H1 (cell line): Measurements from ENCODE around the gene CALHM5. TPM values are rescaled to one million over a fixed set of nuclear protein-coding genes. Genes with fewer than 3 reads are reported as not detected.

Experiments used
- CTCF ChIA-PET: fragments of 300-600 bp; sonication (Branson Sonifier 250); formaldehyde crosslinking; loops from one replicate; lab custom pipeline; 2021; ENCODE audit not compliant: partially characterized antibody; lab: Charles Lee
- POLR2A ChIA-PET: fragments of 300-600 bp; sonication (Branson Sonifier 250); formaldehyde crosslinking; loops from one replicate; lab custom pipeline; 2021; ENCODE audit warnings: inconsistent platforms; ENCODE audit not compliant: partially characterized antibody; lab: Charles Lee
- DNase-seq, 2 experiments: peaks; one replicate each; pipeline versions ENCODE4 v3.0.0 to v3.0.0-alpha.2; 2010 to 2022; ENCODE audit warnings: low spot score in 2 of 2, low read depth in 1 of 2, mixed read lengths in 1 of 2
- FAIRE-seq: peaks from 2 replicates; lab custom pipeline; 2011; peaks lifted over from hg19 to GRCh38; lab: Jason Lieb, UNC
- H2AFZ ChIP-seq: 2 replicates; pipeline ENCODE4 v1.8.1; 2012; ENCODE audit warnings: low read length, inconsistent platforms
- H2AK5ac ChIP-seq: 2 replicates; pipeline ENCODE4 v1.6.1; 2013; ENCODE audit warnings: low read depth, low read length
- H2BK120ac ChIP-seq: replicated peaks from 2 replicates; pipeline ENCODE3; 2013; ENCODE audit warnings: low read depth, low read length, inconsistent platforms
- H2BK12ac ChIP-seq: 2 replicates; pipeline ENCODE4 v1.6.1; 2013; ENCODE audit warnings: low read depth, low read length
- H2BK15ac ChIP-seq: 2 replicates; pipeline ENCODE4 v1.6.1; 2013; ENCODE audit warnings: low read length
- H2BK20ac ChIP-seq: 2 replicates; pipeline ENCODE4 v1.6.1; 2013; ENCODE audit warnings: low read length
- H2BK5ac ChIP-seq: 2 replicates; pipeline ENCODE4 v1.6.1; 2013; ENCODE audit warnings: low read depth, low read length
- H3K14ac ChIP-seq: 2 replicates; pipeline ENCODE4 v1.6.1; 2013; ENCODE audit warnings: inconsistent platforms; ENCODE audit not compliant: insufficient read length
- H3K18ac ChIP-seq: 2 replicates; pipeline ENCODE4 v1.6.1; 2013; ENCODE audit warnings: low read length; ENCODE audit errors: extremely low read depth
- H3K23ac ChIP-seq: 2 replicates; pipeline ENCODE4 v1.6.1; 2013; ENCODE audit warnings: inconsistent platforms; ENCODE audit not compliant: insufficient read length
- H3K23me2 ChIP-seq: 2 replicates; pipeline ENCODE4 v1.6.1; 2013; ENCODE audit warnings: low read depth, low read length
- H3K27ac ChIP-seq: 2 replicates; pipeline ENCODE4 v1.6.1; 2011; ENCODE audit warnings: low read depth, low read length, inconsistent platforms
- H3K27me3 ChIP-seq, 4 experiments: replicated peaks in 1 of 4; 1 replicate in 1 of 4; 2 replicates in 3 of 4; pipeline versions ENCODE4 v1.6.1 to v1.8.1; 2011 to 2013; ENCODE audit warnings: low read length in 3 of 4, mild to moderate bottlenecking in 3 of 4, inconsistent platforms in 2 of 4, mixed read lengths in 2 of 4, moderate library complexity in 1 of 4; ENCODE audit not compliant: control insufficient read depth in 3 of 4, insufficient read depth in 3 of 4; ENCODE audit errors: extremely low read depth in 1 of 4
- H3K36me3 ChIP-seq, 4 experiments: 2 replicates each; pipeline versions ENCODE4 v1.6.1 to v1.8.1; 2011 to 2013; ENCODE audit warnings: mild to moderate bottlenecking in 4 of 4, low read length in 3 of 4, moderate library complexity in 2 of 4, control low read depth in 1 of 4, inconsistent platforms in 1 of 4; ENCODE audit not compliant: insufficient read depth in 4 of 4, control insufficient read depth in 2 of 4
- H3K4ac ChIP-seq: replicated peaks from 2 replicates; pipeline ENCODE3; 2013; ENCODE audit warnings: low read length, low read depth, mixed read lengths, inconsistent platforms; ENCODE audit not compliant: insufficient read length
- H3K4me1 ChIP-seq, 4 experiments: replicated peaks in 1 of 4; 1 replicate in 1 of 4; 2 replicates in 3 of 4; pipeline versions ENCODE4 v1.6.1 to v1.8.1; 2011 to 2013; ENCODE audit warnings: low read length in 3 of 4, inconsistent platforms in 2 of 4, mixed read lengths in 1 of 4; ENCODE audit not compliant: insufficient read depth in 4 of 4, control insufficient read depth in 3 of 4
- H3K4me2 ChIP-seq, 2 experiments: 2 replicates each; pipeline versions ENCODE4 v1.6.1 to v1.8.1; 2011 to 2013; ENCODE audit warnings: low read depth in 2 of 2, low read length in 2 of 2, control low read depth in 1 of 2, inconsistent platforms in 1 of 2, mild to moderate bottlenecking in 1 of 2; ENCODE audit not compliant: insufficient read depth in 1 of 2
- H3K4me3 ChIP-seq, 4 experiments: fragments of 200-600, 300-600 bp in 1 of 4; sonication (generic), shearing (Covaris generic), sonication (Bioruptor Twin) in 1 of 4; 2 replicates each; pipeline versions ENCODE4 v1.5.1 to v1.8.1; 2011 to 2016; ENCODE audit warnings: low read length in 4 of 4, low read depth in 3 of 4, control low read depth in 2 of 4, inconsistent platforms in 2 of 4, mild to moderate bottlenecking in 2 of 4, mixed read lengths in 1 of 4, moderate library complexity in 1 of 4; ENCODE audit not compliant: insufficient read depth in 2 of 4; ENCODE audit errors: extremely low read depth in 1 of 4
- H3K56ac ChIP-seq: replicated peaks from 2 replicates; pipeline ENCODE3; 2013; ENCODE audit warnings: low read depth, mild to moderate bottlenecking, mixed read lengths, low read length, inconsistent platforms; ENCODE audit not compliant: insufficient read length
- H3K79me1 ChIP-seq: 2 replicates; pipeline ENCODE4 v1.6.1; 2013; ENCODE audit warnings: low read depth, low read length, control low read depth
- H3K79me2 ChIP-seq, 2 experiments: 2 replicates each; pipeline versions ENCODE4 v1.6.1 to v1.8.1; 2012 to 2013; ENCODE audit warnings: low read length in 2 of 2, mild to moderate bottlenecking in 2 of 2, inconsistent platforms in 1 of 2; ENCODE audit not compliant: insufficient read depth in 2 of 2, control insufficient read depth in 1 of 2
- H3K9ac ChIP-seq, 4 experiments: replicated peaks in 1 of 4; 1 replicate in 1 of 4; 2 replicates in 3 of 4; pipeline versions ENCODE4 v1.6.1 to v1.8.1; 2011 to 2013; ENCODE audit warnings: low read depth in 3 of 4, low read length in 3 of 4, control low read depth in 2 of 4, mild to moderate bottlenecking in 2 of 4, moderate library complexity in 2 of 4, inconsistent platforms in 1 of 4; ENCODE audit errors: extremely low read depth in 1 of 4
- H3K9me3 ChIP-seq, 2 experiments: 2 replicates each; pipeline versions ENCODE4 v1.6.1 to v1.8.1; 2012 to 2013; ENCODE audit warnings: mild to moderate bottlenecking in 2 of 2, moderate library complexity in 2 of 2, control low read depth in 1 of 2, inconsistent platforms in 1 of 2, low read depth in 1 of 2, low read length in 1 of 2, mixed read lengths in 1 of 2; ENCODE audit not compliant: insufficient read depth in 2 of 2
- H4K20me1 ChIP-seq, 2 experiments: replicated peaks in 1 of 2; 2 replicates each; pipeline versions ENCODE3 to v1.8.1; 2011 to 2013; ENCODE audit warnings: inconsistent platforms in 2 of 2, low read length in 2 of 2, mild to moderate bottlenecking in 1 of 2; ENCODE audit not compliant: insufficient read depth in 2 of 2, control insufficient read depth in 1 of 2
- H4K5ac ChIP-seq: 2 replicates; pipeline ENCODE4 v1.6.1; 2013; ENCODE audit warnings: low read length, low read depth, mixed read lengths, inconsistent platforms; ENCODE audit not compliant: insufficient read length
- H4K8ac ChIP-seq: 2 replicates; pipeline ENCODE4 v1.8.0; 2013; ENCODE audit warnings: mild to moderate bottlenecking, moderate library complexity, low read length, inconsistent platforms; ENCODE audit not compliant: insufficient read depth; ENCODE audit errors: extremely low read depth
- H4K91ac ChIP-seq: replicated peaks from 2 replicates; pipeline ENCODE3; 2013; ENCODE audit warnings: low read length, mixed read lengths, inconsistent platforms; ENCODE audit not compliant: insufficient read length
- BRCA1 ChIP-seq: IDR thresholded peaks from 2 replicates; pipeline ENCODE4 v1.6.1; 2012; ENCODE audit warnings: low read depth, low read length, improper control_type of control experiment
- CREB1 ChIP-seq: IDR thresholded peaks from 2 replicates; pipeline ENCODE4 v1.6.1; 2012; ENCODE audit warnings: inconsistent platforms
- NANOG ChIP-seq: IDR thresholded peaks from 2 replicates; pipeline ENCODE4 v1.6.1; 2011; ENCODE audit warnings: low read length, low read depth, mild to moderate bottlenecking, inconsistent platforms; ENCODE audit not compliant: insufficient read depth, poor library complexity, severe bottlenecking
- SP1 ChIP-seq: IDR thresholded peaks from 2 replicates; pipeline ENCODE4 v1.6.1; 2011; ENCODE audit warnings: low read depth, low read length
- WGBS, 2 experiments: shearing (Covaris generic) in 1 of 2; methylation state at CpG; one replicate each; pipeline versions ENCODE4 v1.1.6 to v1.1.7; 2013 to 2015; ENCODE audit warnings: low lambda C conversion rate in 2 of 2, mixed read lengths in 2 of 2, inconsistent platforms in 1 of 2, low coverage in 1 of 2, missing lambda C conversion rate in 1 of 2; ENCODE audit not compliant: insufficient replicate concordance in 2 of 2, insufficient coverage in 1 of 2, insufficient read length in 1 of 2; ENCODE audit errors: extremely low coverage in 1 of 2, missing lambda C conversion rate in 1 of 2; 5-methylcytosine and 5-hydroxymethylcytosine counted together
- polyA plus RNA-seq, 7 experiments: library from polyadenylated mRNA; depleted of rRNA in 3 of 7; stranded (reverse) in 5 of 7; unstranded in 2 of 7; fragments of >200 nt in 5 of 7; fragments of 200-250 nt in 2 of 7; gene quantifications; 1 replicate in 5 of 7; 2 replicates in 1 of 7; 4 replicates in 1 of 7; pipeline versions ENCODE4 v1.2.1 to v1.2.3, GENCODE V29; 2011 to 2013; ENCODE audit warnings: missing spikeins in 2 of 7, mixed read lengths in 2 of 7
- total RNA-seq: library from RNA; stranded (reverse); fragmentation: NEBNext Ultra II Directional; extraction: Animal tissue kit (Norgen Biotek cat#: 25700); gene quantifications from 2 replicates; pipeline ENCODE4 v1.2.1, GENCODE V29; 2021

CALHM5 gene
- total and polyA plus RNA-seq, 2 of the 8 experiments (the other 6 are each of a cell fraction or from before 2014, with no cell fraction given), result 0.05 to 0.09 TPM

DNA sequence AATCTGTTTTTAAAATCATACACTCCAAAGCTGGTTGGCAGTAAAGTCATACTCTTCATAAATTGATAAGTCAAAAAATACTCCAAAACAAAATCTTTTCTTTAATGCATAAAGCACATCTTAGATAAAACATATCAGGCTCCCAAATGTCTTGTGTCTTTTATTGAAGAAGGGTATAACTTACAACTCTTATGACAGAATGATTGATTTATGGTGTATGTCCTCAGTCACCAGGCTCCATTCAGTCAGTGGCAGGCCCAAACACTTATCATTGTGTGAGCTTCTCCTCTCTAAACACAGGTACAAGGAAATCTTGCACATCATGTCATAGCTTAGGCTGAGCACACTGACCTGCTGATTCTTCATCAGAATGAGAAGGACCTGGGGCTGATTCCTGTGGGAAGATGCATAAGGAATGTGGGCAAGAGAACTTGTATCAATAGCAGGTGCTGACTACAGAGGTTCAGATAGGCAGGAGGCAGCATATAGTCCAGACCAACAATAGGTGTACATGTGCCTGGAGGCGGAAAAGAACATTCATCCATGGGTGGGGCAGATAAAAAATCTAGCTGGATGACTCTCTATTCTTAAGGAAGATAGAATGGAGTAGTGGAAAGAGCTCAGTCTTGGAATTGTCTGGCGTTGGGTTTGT is 1.9 kb downstream of the CALHM5 start:
- no peak overlapping the region for H3K4ac ChIP-seq
- H3K56ac ChIP-seq, result no peak overlapping the region
- POLR2A ChIA-PET, result interaction anchor here (0.9 kb wide), 1 partner anchor 9 kb away, joined by 3 read pairs; no protein-coding TSS in a partner anchor
- 86% methylated on average over 2 of the region's 2 CpGs; no CpG with 5 or more reads in 1 of the 2 experiments for WGBS, 2 experiments
- H2AK5ac ChIP-seq, result no peak overlapping the region
- no peak overlapping the region for H3K18ac ChIP-seq
- no peak overlapping the region for H3K14ac ChIP-seq
- no peaks in the 10 kb centered on the region for H3K23me2 ChIP-seq
- H3K9ac ChIP-seq, result no peak overlapping the region
- H3K9me3 ChIP-seq, result no peaks in the 10 kb centered on the region
- no peaks in the 10 kb centered on the region for H3K36me3 ChIP-seq
- no peak overlapping the region for H2BK15ac ChIP-seq
- no peak for DNase-seq
- no peaks in the 10 kb centered on the region for H3K79me1 ChIP-seq
- no peak overlapping the region for H2BK120ac ChIP-seq
- CTCF ChIA-PET, result interaction anchor here (0.5 to 6.0 kb wide), 16 partner anchors 10 to 296 kb away, joined by 3 to 60 read pairs (median 3); no protein-coding TSS in a partner anchor
- H2AFZ ChIP-seq, result no peak overlapping the region
- H4K20me1 ChIP-seq, result no peaks in the 10 kb centered on the region
- H3K4me2 ChIP-seq, result no peak overlapping the region
- H4K91ac ChIP-seq, result no peak overlapping the region
- no peak for FAIRE-seq
- peaks cover 0 to 11% (median 4%) of the 10 kb centered on the region in 4 experiments; a peak in 4 of 7 replicates for H3K4me1 ChIP-seq
- no peak overlapping the region for H4K8ac ChIP-seq
- peaks cover 0 to 1% (median 0%) of the 10 kb centered on the region in 4 experiments; a peak in 1 of 7 replicates for H3K27me3 ChIP-seq
- H2BK12ac ChIP-seq, result no peak overlapping the region
- H3K79me2 ChIP-seq, result no peaks in the 10 kb centered on the region
- H3K4me3 ChIP-seq, result no peak overlapping the region
- H2BK20ac ChIP-seq, result no peak overlapping the region
- no peak overlapping the region for H3K27ac ChIP-seq
- H3K23ac ChIP-seq, result no peak overlapping the region
- H4K5ac ChIP-seq, result no peak overlapping the region
- no peak overlapping the region for H2BK5ac ChIP-seq
- TF ChIP-seq BRCA1 (no peak), NANOG (no peak), CREB1 (no peak), SP1 (no peak)
